ENCODE measurements around the gene IFIT1. TPM values are rescaled to one million over a fixed set of nuclear protein-coding genes. Genes with fewer than 3 reads are reported as not detected.
A peak's percentile ranks its signal among the peaks of the same experiment; 100 is the strongest.

Gene IFIT1
- total and polyA plus RNA-seq, 4 experiments from 2014 or later, result 4.3 to 15.2 (median 5.7) TPM

- Mint-ChIP-seq H3K4me1 (peaks cover 43 to 81% (median 55%) of the 10 kb centered on the region in 4 donors), H3K27me3 (no peaks in the 10 kb centered on the region), H3K9me3 (peaks cover 0 to 3% (median 0%) of the 10 kb centered on the region in 8 donors), H3K27ac (peak within 1 kb of the TSS; percentile 98 to 99 (median 98)), H3K4me3 (peak within 1 kb of the TSS; percentile 93 to 96 (median 94)), H3K36me3 (peaks cover 4 to 29% of the 10 kb centered on the region in 2 donors)
- peak; percentile 78 to 83 (median 81) for DNase-seq
- H3K4me1 ChIP-seq (ENCODE audit: insufficient read depth, low read length), result peaks cover 58% of the 10 kb centered on the region
- no peaks in the 10 kb centered on the region for H3K27me3 ChIP-seq (ENCODE audit: insufficient read depth, low read length)
- POLR2A ChIA-PET (ENCODE audit: partially characterized antibody), result interaction anchor here (0.6 to 6.3 kb wide), 16 partner anchors 10 to 1465 kb away, joined by 3 to 59 read pairs (median 5); partner anchors contain the start of genes FAS, IFIT1, IFIT2 and IFIT3
- H3K27ac ChIP-seq (ENCODE audit: low read depth, low read length), result peak within 1 kb of the TSS; percentile 91
- H3K4me3 ChIP-seq (ENCODE audit: low read length in 2 of 2), result peak within 1 kb of the TSS; percentile 94
- intact Hi-C loops (cut with micrococcal nuclease), result loop anchor here (1.0 to 10.0 kb wide), 9 partner anchors 12 to 1600 kb away; partner anchors contain the start of genes ATAD1, FAS, IFIT1 and KIF20B
- H3K9me3 ChIP-seq (ENCODE audit: control insufficient read depth in 1 of 2, low read length in 2 of 2), result no peaks in the 10 kb centered on the region
- CTCF ChIA-PET (ENCODE audit: partially characterized antibody), result interaction anchor here (0.7 to 3.8 kb wide), 12 partner anchors 9 to 587 kb away, joined by 3 to 27 read pairs (median 4); partner anchors contain the start of genes IFIT1, IFIT2 and LIPA
- peaks cover 7% of the 10 kb centered on the region for H3K36me3 ChIP-seq (ENCODE audit: insufficient read depth, low read length)
Measured at GRCh38 chr10:89414146-89414878, 21.9 kb downstream of the IFIT1 start, which contains the start of gene IFIT5. TSS of gene IFIT5 (plus strand) at chr10:89414568. CDS start at chr10:89414799, 231 bp downstream.

- H3K27me3 Mint-ChIP-seq, result no peaks in the 10 kb centered on the region
- peak overlapping the region; percentile 93 to 96 (median 94) for H3K4me3 Mint-ChIP-seq
- peaks cover 44 to 83% (median 60%) of the 10 kb centered on the region in 4 donors for H3K4me1 Mint-ChIP-seq
- H3K4me1 ChIP-seq (ENCODE audit: insufficient read depth, low read length), result peaks cover 63% of the 10 kb centered on the region
- intact Hi-C loops (cut with micrococcal nuclease), result loop anchor here (1.0 to 10.0 kb wide), 9 partner anchors 11 to 1600 kb away; partner anchors contain the start of genes ATAD1, FAS, IFIT1 and KIF20B
- peak; percentile 52 to 62 (median 57) for DNase-seq
- H3K36me3 ChIP-seq (ENCODE audit: insufficient read depth, low read length), result peaks cover 7% of the 10 kb centered on the region
- no peaks in the 10 kb centered on the region for H3K9me3 ChIP-seq (ENCODE audit: control insufficient read depth in 1 of 2, low read length in 2 of 2)
- H3K36me3 Mint-ChIP-seq, result peaks cover 4 to 33% of the 10 kb centered on the region in 2 donors
- H3K27me3 ChIP-seq (ENCODE audit: insufficient read depth, low read length), result no peaks in the 10 kb centered on the region
- peak overlapping the region; percentile 94 for H3K4me3 ChIP-seq (ENCODE audit: low read length in 2 of 2)
- POLR2A ChIA-PET (ENCODE audit: partially characterized antibody), result interaction anchor here (0.9 to 6.3 kb wide), 14 partner anchors 9 to 424 kb away, joined by 3 to 59 read pairs (median 6); partner anchors contain the start of genes FAS, IFIT1, IFIT2 and IFIT3
- CTCF ChIA-PET (ENCODE audit: partially characterized antibody), result interaction anchor here (0.9 to 3.8 kb wide), 5 partner anchors 14 to 164 kb away, joined by 4 to 27 read pairs (median 7); partner anchors contain the start of genes IFIT1, IFIT2 and LIPA
- peaks cover 0 to 3% (median 0%) of the 10 kb centered on the region in 8 donors for H3K9me3 Mint-ChIP-seq
- H3K27ac ChIP-seq (ENCODE audit: low read depth, low read length), result peak overlapping the region; percentile 91
- H3K27ac Mint-ChIP-seq, result peak overlapping the region; percentile 98 to 99 (median 98)
Measured at GRCh38 chr10:89414879-89415821, 22.7 kb downstream of the IFIT1 start.

- Mint-ChIP-seq H3K27me3 (no peaks in the 10 kb centered on the region), H3K36me3 (peaks cover 12 to 45% of the 10 kb centered on the region in 2 donors), H3K27ac (peak overlapping the region; percentile 79 to 99 (median 98)), H3K4me3 (peak overlapping the region; percentile 93 to 96 (median 94)), H3K9me3 (peaks cover 0 to 3% (median 0%) of the 10 kb centered on the region in 8 donors), H3K4me1 (peaks cover 42 to 79% (median 59%) of the 10 kb centered on the region in 4 donors)
- Histone ChIP-seq H3K36me3 (ENCODE audit: insufficient read depth, low read length) (peaks cover 7% of the 10 kb centered on the region), H3K4me3 (ENCODE audit: low read length in 2 of 2) (no peak overlapping the region), H3K4me1 (ENCODE audit: insufficient read depth, low read length) (peaks cover 59% of the 10 kb centered on the region), H3K9me3 (ENCODE audit: control insufficient read depth in 1 of 2, low read length in 2 of 2) (no peaks in the 10 kb centered on the region), H3K27ac (ENCODE audit: low read depth, low read length) (no peak overlapping the region), H3K27me3 (ENCODE audit: insufficient read depth, low read length) (no peaks in the 10 kb centered on the region)
- ChIA-PET CTCF (ENCODE audit: partially characterized antibody) (interaction anchor here (1.2 kb wide), 1 partner anchor 10 kb away, joined by 3 read pairs; no protein-coding TSS in a partner anchor), POLR2A (ENCODE audit: partially characterized antibody) (interaction anchor here (1.2 to 6.3 kb wide), 2 partner anchors 115 to 285 kb away, joined by 8 to 53 read pairs; partner anchors contain the start of genes IFIT2 and KIF20B)
- no peak for DNase-seq
- intact Hi-C loops (cut with micrococcal nuclease), result loop anchor here (10.0 kb wide), 3 partner anchors 332 to 1602 kb away; partner anchors contain the start of genes ATAD1 and FAS
Measured at GRCh38 chr10:89416465-89416864, 24.0 kb downstream of the IFIT1 start.

GRCh38 chr10:89419548-89419947 lies 27.1 kb downstream of the IFIT1 start:
- peak overlapping the region in 7 of 8 donors; percentile 11 to 73 (median 40) for H3K4me3 Mint-ChIP-seq
- Histone ChIP-seq H3K4me3 (ENCODE audit: low read length in 2 of 2) (no peak overlapping the region), H3K9me3 (ENCODE audit: control insufficient read depth in 1 of 2, low read length in 2 of 2) (no peaks in the 10 kb centered on the region), H3K27ac (ENCODE audit: low read depth, low read length) (no peak overlapping the region), H3K4me1 (ENCODE audit: insufficient read depth, low read length) (peaks cover 45% of the 10 kb centered on the region), H3K27me3 (ENCODE audit: insufficient read depth, low read length) (no peaks in the 10 kb centered on the region), H3K36me3 (ENCODE audit: insufficient read depth, low read length) (peaks cover 7% of the 10 kb centered on the region)
- intact Hi-C loops (cut with micrococcal nuclease), result loop anchor here (10.0 kb wide), 3 partner anchors 335 to 1605 kb away; partner anchors contain the start of genes ATAD1 and FAS
- H3K9me3 Mint-ChIP-seq, result no peaks in the 10 kb centered on the region
- H3K4me1 Mint-ChIP-seq, result peaks cover 33 to 51% (median 42%) of the 10 kb centered on the region in 4 donors
- peak in 3 of 5 donors; percentile 25 to 50 (median 36) for DNase-seq
- ChIA-PET CTCF (ENCODE audit: partially characterized antibody) (interaction anchor here (0.7 to 1.6 kb wide), 8 partner anchors 8 to 143 kb away, joined by 3 to 5 read pairs (median 3); partner anchors contain the start of genes IFIT1 and IFIT2), POLR2A (ENCODE audit: partially characterized antibody) (interaction anchor here (1.2 to 6.3 kb wide), 5 partner anchors 11 to 429 kb away, joined by 3 to 53 read pairs (median 4); partner anchors contain the start of genes FAS, IFIT1, IFIT2 and LIPA)
- no peaks in the 10 kb centered on the region for H3K27me3 Mint-ChIP-seq
- peak overlapping the region; percentile 9 to 84 (median 80) for H3K27ac Mint-ChIP-seq
- H3K36me3 Mint-ChIP-seq, result peaks cover 12 to 43% of the 10 kb centered on the region in 2 donors

- ChIA-PET CTCF (ENCODE audit: partially characterized antibody) (interaction anchor here (1.1 kb wide), 1 partner anchor 141 kb away, joined by 3 read pairs; no protein-coding TSS in a partner anchor), POLR2A (ENCODE audit: partially characterized antibody) (no interaction called here)
- no peaks in the 10 kb centered on the region for H3K9me3 ChIP-seq (ENCODE audit: control insufficient read depth in 1 of 2, low read length in 2 of 2)
- H3K27ac Mint-ChIP-seq, result peak overlapping the region in 6 of 7 donors; percentile 5 to 71 (median 50)
- H3K36me3 Mint-ChIP-seq, result peaks cover 12 to 37% of the 10 kb centered on the region in 2 donors
- peaks cover 7% of the 10 kb centered on the region for H3K36me3 ChIP-seq (ENCODE audit: insufficient read depth, low read length)
- no peak overlapping the region for H3K27ac ChIP-seq (ENCODE audit: low read depth, low read length)
- no peak overlapping the region for H3K4me3 ChIP-seq (ENCODE audit: low read length in 2 of 2)
- no peaks in the 10 kb centered on the region for H3K27me3 Mint-ChIP-seq
- peaks cover 27 to 41% (median 33%) of the 10 kb centered on the region in 4 donors for H3K4me1 Mint-ChIP-seq
- H3K4me1 ChIP-seq (ENCODE audit: insufficient read depth, low read length), result peaks cover 38% of the 10 kb centered on the region
- no peak for DNase-seq
- H3K9me3 Mint-ChIP-seq, result no peaks in the 10 kb centered on the region
- H3K4me3 Mint-ChIP-seq, result peak overlapping the region in 2 of 8 donors; percentile 17 to 31
- intact Hi-C loops (cut with micrococcal nuclease), result loop anchor here (10.0 kb wide), 1 partner anchor 374 kb away; no protein-coding TSS in a partner anchor
- no peaks in the 10 kb centered on the region for H3K27me3 ChIP-seq (ENCODE audit: insufficient read depth, low read length)
Measured at GRCh38 chr10:89421018-89421476, 28.6 kb downstream of the IFIT1 start.

- intact Hi-C loops (cut with micrococcal nuclease), result loop anchor here (5.0 to 10.0 kb wide), 2 partner anchors 370 to 1362 kb away; no protein-coding TSS in a partner anchor
- Histone ChIP-seq H3K27me3 (ENCODE audit: insufficient read depth, low read length) (no peaks in the 10 kb centered on the region), H3K4me1 (ENCODE audit: insufficient read depth, low read length) (no peaks in the 10 kb centered on the region), H3K9me3 (ENCODE audit: control insufficient read depth in 1 of 2, low read length in 2 of 2) (no peaks in the 10 kb centered on the region), H3K4me3 (ENCODE audit: low read length in 2 of 2) (no peak overlapping the region), H3K27ac (ENCODE audit: low read depth, low read length) (no peak overlapping the region), H3K36me3 (ENCODE audit: insufficient read depth, low read length) (no peaks in the 10 kb centered on the region)
- no peak for DNase-seq
- peaks cover 0 to 3% of the 10 kb centered on the region in 2 donors for H3K27me3 Mint-ChIP-seq
- no peak overlapping the region for H3K27ac Mint-ChIP-seq
- H3K4me3 Mint-ChIP-seq, result no peak overlapping the region
- ChIA-PET POLR2A (ENCODE audit: partially characterized antibody) (no interaction called here), CTCF (ENCODE audit: partially characterized antibody) (interaction anchor here (1.2 kb wide), 1 partner anchor 1363 kb away, joined by 3 read pairs; no protein-coding TSS in a partner anchor)
- H3K4me1 Mint-ChIP-seq, result peaks cover 4 to 13% (median 7%) of the 10 kb centered on the region in 4 donors
- H3K36me3 Mint-ChIP-seq, result peaks cover 8 to 19% of the 10 kb centered on the region in 2 donors
- no peaks in the 10 kb centered on the region for H3K9me3 Mint-ChIP-seq
Measured at GRCh38 chr10:89425000-89425399, 32.6 kb downstream of the IFIT1 start.

Data from CD4-positive, alpha-beta memory T cell (primary cell).